RWPE1 (cell line): ENCODE measurements around the gene MBL2.

ENCODE experiments used
- CTCF ChIA-PET: fragments of 350-600 bp; sonication (Branson Sonifier 250); formaldehyde crosslinking; extraction: SDS; loops from one replicate; lab custom pipeline; 2021; lab: Yijun Ruan, JAX
- POLR2A ChIA-PET: fragments of 400-600 bp; formaldehyde crosslinking; extraction: SDS; loops from one replicate; lab custom pipeline; 2020; ENCODE audit warnings: antibody characterized with exemption; ENCODE audit not compliant: low non-redundant PET; lab: Yijun Ruan, JAX
- DNase-seq: peaks from one replicate; pipeline ENCODE4 v3.0.0; 2012; ENCODE audit warnings: low spot score
- H3K27ac ChIP-seq: fragments of 450-650 bp; 2 replicates; pipeline ENCODE4 v1.5.1; 2017
- TF ChIP-seq, protein P1 (sequence below): fragments of 450-650 bp; conservative IDR thresholded peaks from 2 replicates; pipeline ENCODE4 v1.5.1; 2017; ENCODE audit warnings: low read depth, mild to moderate bottlenecking

MBL2 gene

GRCh38 chr10:52769966-52770365 lies 2.6 kb downstream of the MBL2 start:
- no peak for DNase-seq
- CTCF ChIA-PET, result no interaction called here
- TF ChIP-seq, protein P1, sequence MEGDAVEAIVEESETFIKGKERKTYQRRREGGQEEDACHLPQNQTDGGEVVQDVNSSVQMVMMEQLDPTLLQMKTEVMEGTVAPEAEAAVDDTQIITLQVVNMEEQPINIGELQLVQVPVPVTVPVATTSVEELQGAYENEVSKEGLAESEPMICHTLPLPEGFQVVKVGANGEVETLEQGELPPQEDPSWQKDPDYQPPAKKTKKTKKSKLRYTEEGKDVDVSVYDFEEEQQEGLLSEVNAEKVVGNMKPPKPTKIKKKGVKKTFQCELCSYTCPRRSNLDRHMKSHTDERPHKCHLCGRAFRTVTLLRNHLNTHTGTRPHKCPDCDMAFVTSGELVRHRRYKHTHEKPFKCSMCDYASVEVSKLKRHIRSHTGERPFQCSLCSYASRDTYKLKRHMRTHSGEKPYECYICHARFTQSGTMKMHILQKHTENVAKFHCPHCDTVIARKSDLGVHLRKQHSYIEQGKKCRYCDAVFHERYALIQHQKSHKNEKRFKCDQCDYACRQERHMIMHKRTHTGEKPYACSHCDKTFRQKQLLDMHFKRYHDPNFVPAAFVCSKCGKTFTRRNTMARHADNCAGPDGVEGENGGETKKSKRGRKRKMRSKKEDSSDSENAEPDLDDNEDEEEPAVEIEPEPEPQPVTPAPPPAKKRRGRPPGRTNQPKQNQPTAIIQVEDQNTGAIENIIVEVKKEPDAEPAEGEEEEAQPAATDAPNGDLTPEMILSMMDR, result no peak
- no peak overlapping the region for H3K27ac ChIP-seq
- POLR2A ChIA-PET, result no interaction called here

GRCh38 chr10:52768001-52768532 lies 4.5 kb downstream of the MBL2 start:
- ChIA-PET CTCF (no interaction called here), POLR2A (no interaction called here)
- TF ChIP-seq, protein P1, result no peak
- H3K27ac ChIP-seq, result no peak overlapping the region
- DNase-seq, result no peak

GRCh38 chr10:52762088-52762487 lies 10.5 kb downstream of the MBL2 start:
- TF ChIP-seq, protein P1, result no peak
- POLR2A ChIA-PET, result no interaction called here
- CTCF ChIA-PET, result interaction anchor here (1.5 kb wide), 1 partner anchor 17 kb away, joined by 3 read pairs; no protein-coding TSS in a partner anchor
- no peak overlapping the region for H3K27ac ChIP-seq
- no peak for DNase-seq

GRCh38 chr10:52759154-52759553 lies 13.4 kb downstream of the MBL2 start:
- CTCF ChIA-PET, result no interaction called here
- POLR2A ChIA-PET, result no interaction called here
- H3K27ac ChIP-seq, result no peak overlapping the region
- TF ChIP-seq, protein P1, result no peak
- no peak for DNase-seq

- DNase-seq, result no peak
- ChIA-PET CTCF (no interaction called here), POLR2A (no interaction called here)
- no peak overlapping the region for H3K27ac ChIP-seq
- TF ChIP-seq, protein P1, result no peak
These were observed 14.2 kb downstream of the MBL2 start for GRCh38 chr10:52758406-52758805.

- no peak overlapping the region for H3K27ac ChIP-seq
- TF ChIP-seq, protein P1, result no peak
- CTCF ChIA-PET, result no interaction called here
- POLR2A ChIA-PET, result no interaction called here
- DNase-seq, result no peak
These were observed 14.8 kb downstream of the MBL2 start for GRCh38 chr10:52757773-52758172.
